Left cardiac atrium (tissue), 4 donors: ENCODE results near the gene DMD. TPM values are rescaled to one million over a fixed set of nuclear protein-coding genes. Genes with fewer than 3 reads are reported as not detected.
A peak's percentile ranks its signal among the peaks of the same experiment; 100 is the strongest.
"Not testable (repeated sequence)": the region's sequence is repeated elsewhere in the genome, so short reads cannot be mapped to it uniquely, and the experiment has no call there.

ENCODE experiments used
- ATAC-seq, 2 donors: fragments of 200-7000 bp; cut with Tn5 transposase; one replicate each; pipeline ENCODE4 v1.9.1; 2020; ENCODE audit warnings: mild to moderate bottlenecking in 2 of 2, moderate library complexity in 2 of 2
- DNase-seq: peaks from one replicate; pipeline ENCODE4 v3.0.0-alpha.2; 2020
- intact Hi-C, 2 donors: fragments of 100-400 bp; cut with DNase I; formaldehyde crosslinking; loops; one replicate each; pipeline versions ENCODE4 v1.14.1 to v1.15.1; 2022 to 2023
- total RNA-seq, 2 donors: library from RNA; stranded (reverse); fragmentation: NEBNext Ultra II Directional; extraction: Animal tissue kit (Norgen Biotek cat#: 25700); gene quantifications; one replicate each; pipeline ENCODE4 v1.2.1, GENCODE V29; 2021
- donor health status: DM: no; HTN: yes; CAD: no.
- donor health status: DM: no; HTN: yes; CAD: no; lungs with severe emphysema.
- donor health status: DM: yes; HTN: yes; CAD: no.
- donor health status: Dilated cardiomyopathy.

Gene DMD
- total RNA-seq, 2 donors from 2014 or later = 134 to 137 TPM

DNA sequence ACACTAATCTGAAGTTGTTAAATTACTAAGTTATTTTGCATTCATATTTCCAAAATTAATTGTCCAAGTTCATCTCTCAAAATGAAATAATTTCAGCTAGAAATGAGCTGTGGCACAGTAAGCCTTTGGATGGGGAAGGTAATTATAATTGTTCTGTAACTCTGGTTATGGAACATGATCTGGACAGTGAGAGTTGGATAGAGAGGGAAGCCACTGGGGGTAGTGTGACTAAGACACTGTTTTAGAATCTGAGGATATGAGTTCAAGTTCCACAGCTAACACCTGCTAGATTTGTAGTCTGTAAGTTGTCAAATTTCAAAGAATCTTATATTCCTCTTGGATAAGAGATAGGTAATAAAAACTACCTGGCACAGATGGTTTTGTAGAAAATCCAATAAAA is 49.5 kb downstream of the DMD start:
- no peak for ATAC-seq
- intact Hi-C loops = no loop called here
- no peak for DNase-seq

DNA sequence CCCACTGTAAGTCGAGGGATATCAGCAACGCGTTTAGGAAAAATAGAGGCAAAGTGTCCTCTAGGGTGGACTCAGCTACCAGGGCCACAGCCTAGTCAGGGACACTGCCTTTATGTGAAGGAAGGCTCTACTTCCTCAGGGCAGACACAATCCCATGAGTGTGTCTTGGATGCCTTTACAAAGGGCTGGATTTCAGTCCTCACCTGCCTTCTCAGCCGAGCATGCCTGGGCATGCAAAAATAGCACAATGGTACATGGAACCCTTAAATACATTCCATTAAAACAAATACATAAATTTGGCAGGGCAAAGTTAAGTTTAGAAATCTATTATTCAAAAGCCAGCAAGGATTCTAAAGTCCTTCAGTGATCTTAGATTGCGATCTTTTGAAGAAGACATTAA is 51.1 kb downstream of the DMD start:
- DNase-seq (no peak), ATAC-seq (no peak)
- intact Hi-C loops = no loop called here

DNA sequence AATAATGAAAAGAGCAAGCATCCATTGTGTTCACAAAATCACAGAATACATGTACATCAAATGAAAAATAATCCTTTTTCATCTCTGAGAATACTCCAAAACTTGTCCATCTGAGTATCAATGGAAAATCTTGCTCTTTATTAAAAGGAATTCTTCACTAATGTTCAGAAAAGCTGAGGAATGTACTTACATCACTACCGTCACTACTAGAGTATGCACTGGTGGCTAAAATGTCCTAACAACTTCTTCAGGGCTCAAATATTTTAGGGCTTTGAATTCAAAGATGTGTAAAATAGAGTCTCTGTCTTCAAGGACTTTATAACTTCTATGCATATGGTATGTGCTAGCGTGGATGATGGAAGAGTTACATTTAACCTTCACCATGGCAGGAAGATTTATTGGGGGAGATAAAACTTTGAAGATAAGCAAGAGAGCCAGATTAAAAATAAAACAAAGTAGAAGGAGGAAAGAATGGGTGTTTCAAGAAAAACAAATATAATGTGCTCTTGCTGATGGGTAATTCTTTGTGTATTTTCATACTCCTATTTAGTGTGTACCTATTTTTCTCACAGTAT is 55.1 kb downstream of the DMD start:
- DNase-seq (no peak), ATAC-seq (no peak)
- intact Hi-C loops = no loop called here

DNA sequence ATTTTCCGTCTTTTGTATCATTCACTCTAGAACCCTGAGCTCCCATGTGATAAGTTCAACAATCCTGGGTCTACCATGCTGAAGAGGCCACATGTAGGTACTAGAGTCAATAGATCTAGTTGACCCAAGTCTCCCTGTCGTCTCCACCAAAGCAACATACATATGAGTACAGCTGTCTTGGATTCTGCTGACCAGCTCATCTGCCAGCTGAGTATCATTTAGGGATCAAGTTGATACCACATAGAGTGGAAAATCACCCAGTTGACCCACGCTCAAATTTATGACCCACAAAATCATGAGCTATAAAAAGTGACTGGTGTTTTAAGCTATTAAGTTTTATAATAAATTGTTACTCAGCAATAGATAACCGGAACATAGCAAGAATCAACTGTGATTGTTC is 61.8 kb downstream of the DMD start:
- intact Hi-C loops = no loop called here

DNA sequence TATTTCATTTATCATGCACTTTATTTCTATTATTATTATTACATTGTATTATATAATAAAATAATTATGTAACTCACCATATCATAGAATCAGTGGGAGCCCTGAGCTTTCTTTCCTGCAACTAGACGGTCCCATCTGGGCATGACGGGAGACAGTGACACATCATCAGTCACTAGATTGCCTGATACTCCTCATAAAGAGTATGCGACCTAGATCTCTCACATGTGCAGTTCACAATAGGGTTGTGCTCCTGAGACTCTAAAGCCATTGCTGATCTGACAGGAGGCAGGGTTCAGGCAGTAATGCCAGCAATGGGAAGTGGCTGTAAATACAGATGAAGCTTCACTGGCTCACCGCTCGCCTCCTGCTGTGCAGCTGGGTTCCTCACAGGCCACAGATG is 62.3 kb downstream of the DMD start:
- ATAC-seq = no peak
- no peak for DNase-seq
- intact Hi-C loops = no loop called here

More for the DNA sequence above, 61.8 kb downstream of the DMD start:
- no peak for DNase-seq
- ATAC-seq = no peak

DNA sequence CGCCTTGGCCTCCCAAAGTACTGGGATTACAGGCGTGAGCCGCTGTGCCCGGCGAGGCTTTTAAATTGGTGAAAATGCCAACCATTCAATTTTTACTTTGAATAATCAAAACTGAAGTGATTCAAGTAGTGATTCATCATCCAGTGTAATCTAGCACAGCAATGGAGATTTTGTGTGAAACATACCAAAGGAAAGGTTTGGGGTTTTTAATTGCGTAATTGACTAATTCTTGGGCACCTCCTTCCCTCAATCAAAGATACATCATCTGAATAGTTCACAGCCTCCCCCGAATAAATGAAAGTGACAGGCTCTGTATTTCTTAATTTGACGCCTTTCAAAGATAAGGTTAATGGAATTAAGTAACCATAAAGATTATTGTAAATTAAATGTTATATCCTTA is 69.0 kb downstream of the DMD start:
- ATAC-seq (no peak), DNase-seq (no peak)
- intact Hi-C loops = no loop called here

DNA sequence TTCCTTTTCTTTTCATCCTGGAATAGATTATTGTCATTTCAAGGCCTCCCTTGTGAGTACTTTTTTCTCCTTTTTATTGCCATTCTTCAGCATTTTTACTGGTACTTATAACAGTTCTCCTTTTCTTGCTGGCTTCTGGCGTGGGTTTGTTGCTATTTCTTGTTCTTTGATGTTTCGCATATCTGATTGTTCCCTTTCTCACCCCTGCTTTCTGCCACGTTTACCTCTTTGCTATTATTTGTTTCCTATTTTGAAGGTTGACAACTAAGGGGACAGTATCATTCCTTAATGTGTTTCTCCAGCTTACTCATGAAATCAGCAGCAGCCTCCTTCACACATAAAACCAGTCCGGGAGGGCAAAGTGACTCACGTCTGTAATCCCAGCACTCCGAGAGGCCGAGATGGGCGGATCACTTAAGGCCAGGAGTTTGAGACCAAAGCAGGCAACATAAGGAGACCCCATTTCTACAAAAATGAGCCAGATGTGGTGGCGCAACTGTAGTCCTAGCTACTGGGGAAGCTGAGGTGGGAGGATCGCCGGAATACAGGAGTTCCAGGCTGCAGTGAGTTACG is 72.6 kb downstream of the DMD start:
- DNase-seq = no peak
- ATAC-seq = no peak
- intact Hi-C loops = loop anchor here in 1 of 2 donors (10.0 kb wide), 1 partner anchor 196 kb away; no protein-coding TSS in a partner anchor

DNA sequence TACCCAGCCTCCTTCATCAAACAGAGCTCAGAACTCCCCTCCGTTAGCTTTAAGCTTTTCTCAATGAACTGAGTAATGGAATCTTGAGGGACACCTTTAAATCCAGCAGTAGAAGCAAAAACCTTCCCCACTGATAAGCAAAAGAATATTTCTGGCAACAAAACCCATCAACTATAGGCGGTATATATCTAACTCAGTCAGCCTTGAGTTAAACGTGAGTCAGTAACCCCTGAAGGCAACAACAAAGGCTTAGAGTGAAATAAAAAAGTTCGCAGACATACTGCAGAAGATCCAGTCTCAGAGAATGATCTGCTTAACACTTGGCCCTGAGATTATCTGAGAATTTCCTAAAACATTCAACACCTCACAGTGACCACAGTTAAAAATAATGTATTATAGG is 77.2 kb downstream of the DMD start:
- intact Hi-C loops = loop anchor here in 1 of 2 donors (10.0 kb wide), 1 partner anchor 201 kb away; no protein-coding TSS in a partner anchor
- ATAC-seq (no peak), DNase-seq (no peak)

DNA sequence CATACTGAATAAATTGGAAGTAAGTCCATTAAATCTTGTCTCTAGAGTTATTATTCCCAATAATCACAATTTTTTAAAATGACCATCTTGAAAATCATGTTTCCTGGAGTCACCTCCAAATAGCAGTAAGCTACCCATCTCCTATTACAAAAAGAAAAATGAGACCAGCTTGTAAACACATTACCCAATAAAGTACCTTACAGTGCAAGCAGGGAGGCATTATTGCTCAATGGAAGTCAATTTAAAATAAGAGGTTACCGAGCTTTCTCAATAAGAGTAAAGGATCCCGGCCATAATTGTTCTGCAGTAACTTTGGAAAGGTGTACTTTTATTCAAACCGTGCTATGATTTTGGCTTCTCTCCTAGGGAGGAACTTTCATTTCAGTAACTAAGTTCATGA is 78.0 kb downstream of the DMD start:
- intact Hi-C loops = loop anchor here in 1 of 2 donors (10.0 kb wide), 1 partner anchor 201 kb away; no protein-coding TSS in a partner anchor
- no peak for DNase-seq
- ATAC-seq = no peak

DNA sequence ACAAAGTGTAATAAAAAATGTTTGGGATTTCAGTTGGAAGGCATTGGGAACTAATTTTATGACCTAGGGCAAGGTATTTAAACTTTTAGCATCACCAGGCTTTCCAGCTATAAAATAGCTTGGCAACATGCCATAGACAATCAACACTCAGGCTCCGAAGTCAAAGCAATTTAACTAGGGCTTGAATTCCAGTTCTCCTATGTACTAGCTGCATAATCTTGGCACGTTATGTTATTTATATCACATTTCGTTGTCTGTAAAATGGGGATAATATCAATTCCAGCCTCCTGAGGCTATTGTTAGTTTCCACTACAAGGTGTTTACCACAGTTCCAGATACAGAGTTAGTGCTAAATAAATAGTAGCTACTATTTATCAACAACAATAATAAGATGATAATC is 78.8 kb downstream of the DMD start:
- ATAC-seq (no peak), DNase-seq (no peak)
- intact Hi-C loops = loop anchor here in 1 of 2 donors (10.0 kb wide), 1 partner anchor 202 kb away; no protein-coding TSS in a partner anchor

DNA sequence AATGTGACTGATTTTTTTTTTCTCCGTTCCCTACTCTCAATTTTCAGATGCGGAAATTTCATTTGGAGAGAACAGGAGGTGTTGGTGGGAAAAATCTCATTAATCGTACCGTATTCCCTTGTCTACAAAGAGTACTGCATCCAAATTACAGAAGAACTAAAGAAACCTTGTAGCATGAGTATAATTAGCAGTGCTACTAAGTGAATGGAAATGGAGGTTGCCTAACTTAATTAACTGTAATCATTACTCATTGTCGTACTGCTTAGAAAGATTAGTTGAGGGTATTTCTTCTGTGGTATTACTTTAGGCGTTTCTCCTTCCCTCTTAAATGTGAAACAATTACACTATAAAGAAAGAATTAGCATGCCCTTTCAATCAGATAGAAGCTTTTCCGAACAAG is 81.7 kb downstream of the DMD start:
- DNase-seq (no peak), ATAC-seq (no peak)
- intact Hi-C loops = loop anchor here in 1 of 2 donors (10.0 kb wide), 1 partner anchor 205 kb away; no protein-coding TSS in a partner anchor

DNA sequence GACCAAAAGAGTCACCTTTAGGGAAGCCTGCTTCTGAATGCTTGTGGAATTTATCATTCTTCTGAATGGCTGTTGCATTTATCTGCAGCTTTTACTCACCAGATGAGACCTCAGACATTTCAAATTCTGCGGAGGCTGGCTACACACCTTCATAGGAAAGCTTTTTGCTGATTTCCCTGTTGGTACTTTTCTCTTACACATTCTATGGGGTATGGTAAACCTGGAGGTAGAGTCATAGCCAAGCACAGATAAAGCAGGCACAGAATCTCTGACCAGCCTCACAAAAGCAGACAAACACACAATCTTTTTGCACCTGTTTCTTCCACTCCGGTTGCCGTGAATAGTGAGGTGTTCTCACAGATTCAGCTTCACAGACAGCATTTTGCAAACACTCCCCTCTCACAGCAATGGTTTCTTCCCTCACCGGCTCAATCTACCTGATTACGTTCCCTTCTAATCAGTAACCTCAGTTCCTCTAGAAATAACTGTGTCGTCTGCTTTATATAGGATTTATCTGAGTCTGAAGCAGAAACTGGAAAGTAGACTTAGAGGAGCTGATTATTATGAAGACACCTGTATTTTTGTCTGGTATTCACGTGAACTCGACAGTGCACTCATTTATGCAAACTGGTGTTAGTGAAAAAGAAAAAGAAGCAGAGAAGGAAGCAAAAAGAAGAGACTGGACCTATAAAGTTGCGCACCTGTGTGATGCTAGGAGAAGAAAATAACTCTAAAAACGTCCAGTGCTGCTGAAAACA is 83.1 kb downstream of the DMD start:
- DNase-seq = no peak
- ATAC-seq = no peak
- intact Hi-C loops = no loop called here

DNA sequence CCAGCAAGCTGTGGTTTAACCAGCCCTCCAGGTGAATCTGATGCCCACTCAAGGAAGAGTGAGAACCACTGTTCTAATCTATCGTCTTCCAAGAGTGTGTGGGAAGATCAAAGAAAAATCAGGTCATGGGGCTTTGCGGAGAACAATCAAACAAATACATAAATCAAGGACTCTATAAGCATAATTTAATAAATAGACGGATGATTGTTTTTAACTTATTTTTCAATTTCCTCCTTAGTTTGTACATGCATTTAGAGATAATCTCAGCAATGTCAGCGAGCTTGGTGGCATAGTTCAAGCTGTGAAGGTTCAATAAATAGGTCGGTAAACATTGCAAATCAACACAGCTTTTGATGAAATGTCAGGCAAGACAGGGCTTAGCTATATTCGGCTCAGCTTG is 84.9 kb downstream of the DMD start:
- no peak for ATAC-seq
- no peak for DNase-seq
- intact Hi-C loops = no loop called here

DNA sequence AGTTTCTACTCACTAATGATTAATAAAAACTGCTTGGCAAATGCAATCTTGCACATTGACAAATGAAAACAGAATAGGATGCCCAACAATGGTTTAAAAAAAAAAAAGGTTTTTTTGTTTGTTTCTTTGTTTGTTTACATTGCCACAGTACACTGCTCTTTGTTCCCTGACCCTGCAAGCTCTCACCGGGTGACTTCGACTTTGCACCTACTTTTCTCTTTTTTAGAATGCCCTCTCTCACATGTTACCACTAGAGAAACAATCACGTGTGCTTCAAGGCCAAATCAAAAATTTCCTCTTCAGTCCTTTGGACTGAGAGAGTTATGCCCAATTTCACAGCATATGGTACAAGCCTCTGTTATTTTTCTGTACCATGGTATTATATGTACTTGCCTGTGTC is 101.5 kb downstream of the DMD start:
- no peak for DNase-seq
- no peak for ATAC-seq
- intact Hi-C loops = no loop called here

DNA sequence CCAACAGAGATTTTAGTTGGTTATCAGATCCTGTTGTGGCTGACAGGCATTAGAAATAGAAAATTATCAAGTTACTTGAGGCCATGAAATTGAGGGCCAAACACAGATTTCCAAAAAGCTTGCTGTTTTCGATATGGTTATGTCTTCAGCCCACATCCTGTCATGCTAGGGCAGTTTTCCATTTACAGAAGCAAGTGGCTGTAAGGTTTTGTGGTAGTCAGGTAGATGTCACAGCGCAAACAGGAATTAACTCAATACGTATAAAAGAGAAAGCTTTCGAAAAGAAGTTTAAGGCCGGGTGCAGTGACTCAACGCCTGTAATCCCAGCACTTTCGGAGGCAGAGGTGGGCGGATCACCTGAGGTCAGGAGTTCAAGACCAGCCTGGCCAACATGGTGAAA is 104.6 kb downstream of the DMD start:
- DNase-seq = no peak
- intact Hi-C loops = no loop called here
- no peak for ATAC-seq

DNA sequence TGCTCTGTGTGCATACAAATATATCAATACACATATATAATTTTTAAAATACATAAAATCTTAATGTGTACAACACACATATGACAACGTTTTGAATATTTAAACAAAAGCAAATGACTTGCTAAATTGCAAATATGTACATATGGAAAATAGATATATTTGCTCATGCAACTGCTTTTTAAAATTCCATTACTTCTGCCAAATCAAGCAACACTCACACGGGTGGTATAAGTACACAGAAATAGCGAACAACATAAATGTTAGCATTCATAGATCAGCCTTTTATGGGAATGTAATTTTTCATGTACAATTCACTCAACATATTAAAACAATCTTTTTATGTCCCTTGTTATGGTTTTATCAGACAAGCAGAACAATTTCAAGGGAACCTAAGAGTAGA is 116.3 kb downstream of the DMD start:
- intact Hi-C loops = no loop called here
- DNase-seq = no peak

DNA sequence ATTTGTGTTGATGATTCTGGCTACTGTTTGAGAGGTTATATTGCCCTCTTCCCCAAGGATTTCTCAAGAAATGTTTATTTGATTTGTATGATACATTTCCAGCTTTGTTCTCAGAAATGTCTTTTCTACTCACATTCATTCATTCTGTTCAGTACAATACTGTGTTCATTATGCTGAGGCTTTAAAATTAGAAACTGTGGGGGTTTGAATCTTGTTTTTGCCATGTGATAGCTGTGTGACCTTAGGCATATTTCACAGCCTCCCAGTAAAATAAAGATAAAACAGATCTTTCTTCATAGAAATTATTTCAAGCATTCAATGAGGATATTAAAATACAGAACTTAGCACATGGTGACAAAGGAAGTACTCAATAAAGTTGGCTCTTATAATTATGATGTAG is 123.9 kb downstream of the DMD start:
- intact Hi-C loops = no loop called here
- ATAC-seq (no peak), DNase-seq (no peak)

More for the DNA sequence above, 116.3 kb downstream of the DMD start:
- no peak for ATAC-seq

DNA sequence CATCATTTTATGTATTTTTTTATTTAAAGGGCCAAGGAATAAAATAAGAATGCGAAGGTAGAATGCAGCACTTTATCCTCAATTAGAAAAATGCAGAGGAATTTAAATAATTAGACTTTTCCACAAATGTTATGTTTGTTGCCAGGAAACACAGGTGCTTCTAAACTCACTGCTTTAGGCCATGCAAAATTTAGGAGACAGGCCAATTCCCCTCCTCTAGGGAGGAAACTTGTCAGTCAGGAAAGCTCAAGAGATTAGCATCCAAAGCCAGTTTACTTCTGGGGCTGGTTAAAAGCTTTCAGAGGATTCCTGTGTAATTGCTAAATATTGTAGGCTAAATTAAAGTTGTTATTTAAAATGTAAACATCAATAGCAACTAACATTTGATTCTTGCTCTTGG is 124.5 kb downstream of the DMD start:
- ATAC-seq (no peak), DNase-seq (no peak)
- intact Hi-C loops = no loop called here

DNA sequence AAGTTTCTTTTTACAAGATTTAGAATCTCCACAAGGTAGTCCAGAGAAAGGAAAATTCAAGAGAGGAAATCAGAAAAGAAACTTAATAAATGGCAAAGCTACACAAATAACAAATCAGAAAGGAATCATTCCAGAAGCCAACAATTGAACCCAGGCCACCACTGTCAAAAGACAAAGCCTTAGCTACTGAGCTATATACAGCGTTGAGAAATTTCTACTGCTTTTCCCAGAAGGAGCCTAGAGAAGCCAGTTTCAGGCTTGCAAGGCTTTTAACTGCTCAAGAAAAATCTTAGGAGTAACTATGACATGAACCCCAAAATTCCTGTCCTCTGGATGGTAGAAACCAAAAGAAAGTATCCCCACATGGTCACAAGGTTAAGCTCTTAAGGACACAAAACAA is 129.0 kb downstream of the DMD start:
- ATAC-seq (peak in 1 of 2 donors; percentile 53), DNase-seq (no peak)
- intact Hi-C loops = no loop called here

DNA sequence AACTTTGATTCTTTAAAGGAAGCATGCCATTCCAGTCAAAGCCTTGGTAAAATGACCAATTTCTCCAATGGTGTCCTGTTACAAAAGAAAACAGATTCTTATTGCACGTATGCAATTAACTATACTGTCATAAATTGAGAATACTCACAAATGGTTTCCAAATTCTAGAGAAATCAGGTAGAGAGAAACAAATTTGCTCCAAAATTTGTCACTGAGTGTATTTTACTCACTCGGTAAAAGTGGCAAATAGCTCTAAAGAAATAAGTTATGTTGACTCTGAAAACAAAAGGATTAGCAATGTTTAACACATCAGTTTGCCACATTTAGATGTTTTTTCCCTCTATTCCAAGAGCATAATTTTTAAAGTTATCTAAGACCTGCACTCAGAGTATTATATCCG is 133.1 kb downstream of the DMD start:
- no peak for DNase-seq
- no peak for ATAC-seq
- intact Hi-C loops = no loop called here

DNA sequence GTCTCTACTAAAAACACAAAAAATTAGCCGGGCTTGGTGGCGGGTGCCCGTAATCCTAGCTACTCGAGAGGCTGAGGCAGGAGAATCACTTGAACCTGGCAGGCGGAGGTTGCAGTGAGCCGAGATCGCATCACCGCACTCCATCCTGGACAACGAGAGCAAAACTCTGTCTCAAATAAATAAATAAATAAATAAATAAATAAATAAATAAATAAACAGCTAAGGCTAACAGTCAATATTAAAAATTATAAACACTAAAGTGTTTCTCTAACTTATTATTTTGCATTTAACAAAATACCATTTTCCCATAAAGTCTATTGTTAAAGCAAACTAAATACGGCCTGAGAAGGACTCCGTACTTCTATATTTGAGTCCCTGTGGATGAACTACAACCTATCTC is 137.7 kb downstream of the DMD start:
- DNase-seq, intact Hi-C loops, ATAC-seq: not testable (repeated sequence)
